GM10266 (cell line): ENCODE measurements around the gene DCAF6.
"Not testable (repeated sequence)": the region's sequence is repeated elsewhere in the genome, so short reads cannot be mapped to it uniquely, and the experiment has no call there.

Experiments
- DNase-seq: peaks from one replicate; pipeline ENCODE4 v3.0.0; 2012; ENCODE audit errors: extremely low spot score
- CTCF ChIP-seq: IDR thresholded peaks from 2 replicates; pipeline ENCODE4 v1.5.1; 2012; ENCODE audit warnings: mild to moderate bottlenecking, low read depth; ENCODE audit not compliant: control insufficient read depth, insufficient read depth; ENCODE audit errors: missing control alignments

Gene DCAF6

GRCh38 chr1:168035345-168035744, 98.9 kb downstream of the DCAF6 start:
- TF ChIP-seq CTCF, result no peak
- no peak for DNase-seq

- TF ChIP-seq CTCF, result no peak
- DNase-seq, result no peak
Measured at GRCh38 chr1:168042362-168042761, 105.9 kb downstream of the DCAF6 start.

- no peak for DNase-seq
- TF ChIP-seq CTCF, result no peak
Measured at GRCh38 chr1:168045311-168045710, 108.8 kb downstream of the DCAF6 start.

GRCh38 chr1:168050307-168050706, 113.8 kb downstream of the DCAF6 start:
- no peak for TF ChIP-seq CTCF
- DNase-seq, result no peak

- TF ChIP-seq CTCF, result no peak
- no peak for DNase-seq
Measured at GRCh38 chr1:168050880-168051279, 114.4 kb downstream of the DCAF6 start.

- DNase-seq, result no peak
- no peak for TF ChIP-seq CTCF
Measured at GRCh38 chr1:168053681-168054080, 117.2 kb downstream of the DCAF6 start.

- DNase-seq, result no peak
- no peak for TF ChIP-seq CTCF
Measured at GRCh38 chr1:168054117-168054516, 117.6 kb downstream of the DCAF6 start.

GRCh38 chr1:168056152-168056551, 119.7 kb downstream of the DCAF6 start:
- not testable (repeated sequence) for DNase-seq
